ENCODE data around the gene AFF3. TPM values are rescaled to one million over a fixed set of nuclear protein-coding genes. Genes with fewer than 3 reads are reported as not detected.

AFF3 gene
- total and polyA plus RNA-seq, 2 of the 13 experiments (the other 11 are each of a cell fraction or from before 2014, with no cell fraction given), result not detected

DNA sequence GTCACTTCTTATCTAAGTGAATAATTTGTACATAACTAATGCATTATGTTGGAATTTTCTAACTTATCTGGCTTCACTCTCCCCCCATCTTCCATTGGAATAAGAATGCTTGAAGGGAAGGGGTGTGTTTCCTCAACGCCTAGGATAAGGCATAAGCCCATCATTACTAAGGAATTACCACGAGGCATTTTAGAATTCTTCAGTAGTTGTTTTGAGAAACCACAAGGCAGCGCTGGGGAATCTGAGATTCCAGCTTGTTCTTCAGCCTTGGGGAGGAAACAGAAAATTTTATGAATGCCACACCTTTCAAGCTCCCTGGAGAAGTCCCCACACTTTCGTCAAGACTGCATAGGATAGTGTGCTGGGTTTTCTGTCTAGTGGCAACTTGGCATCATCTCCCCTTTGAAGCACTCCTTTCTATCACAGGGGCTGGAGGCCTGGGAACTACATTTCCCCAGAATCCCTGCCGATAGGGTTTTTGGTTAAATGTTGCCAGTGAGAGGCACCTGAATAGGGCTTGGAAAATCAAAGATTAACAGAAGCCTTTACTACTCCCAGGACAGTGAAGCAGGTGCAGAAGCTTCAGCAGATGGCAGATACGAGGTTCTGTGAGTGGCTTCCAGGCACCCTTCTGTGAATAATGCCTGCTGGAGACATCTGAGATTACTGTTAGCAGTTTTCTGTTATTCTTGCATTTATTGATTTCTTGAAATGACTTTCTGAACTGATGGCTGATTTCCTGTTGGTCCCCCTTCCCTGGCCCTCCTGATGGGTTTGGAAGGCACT, 459.9 kb downstream of the AFF3 start:
- FAIRE-seq, result no peak
- no TSS peak for BruUV-seq (replicated peaks)
- ATAC-seq, result no peak

More for the DNA sequence above, 459.9 kb downstream of the AFF3 start:
- H3K4me3 ChIP-seq (replicated peaks in 1 of 3; ENCODE audit: insufficient read depth in 1 of 3, low read depth in 2 of 3, low read length in 3 of 3), result no peak overlapping the region
- no peak for DNase-seq (ENCODE audit: low spot score)
- no peak overlapping the region for H3K4me2 ChIP-seq (ENCODE audit: low read depth, low read length)
- no peaks in the 10 kb centered on the region for H3K4me1 ChIP-seq (ENCODE audit: insufficient read depth, low read length)
- no peaks in the 10 kb centered on the region for H3K9me3 ChIP-seq (ENCODE audit: low read length)
- TF ChIP-seq ZNF780A (CRISPR knock-in tag; IDR thresholded peaks at IDR 0.05), result no peak
- TF ChIP-seq KLF16 (CRISPR knock-in tag; IDR thresholded peaks at IDR 0.05), result no peak
- no peak for TF ChIP-seq ZNF432 (CRISPR knock-in tag; IDR thresholded peaks at IDR 0.05; ENCODE audit: borderline replicate concordance)
- no peak for TF ChIP-seq REPIN1 (CRISPR knock-in tag; IDR thresholded peaks at IDR 0.05; ENCODE audit: borderline replicate concordance, low read depth)
- no peak for TF ChIP-seq RFXAP (CRISPR knock-in tag; IDR thresholded peaks at IDR 0.05; ENCODE audit: borderline replicate concordance)
- TF ChIP-seq ZSCAN12 (CRISPR knock-in tag; IDR thresholded peaks at IDR 0.05), result no peak
- no peak for TF ChIP-seq ZNF614 (CRISPR knock-in tag; IDR thresholded peaks at IDR 0.05; ENCODE audit: borderline replicate concordance)
- TF ChIP-seq, protein P1, sequence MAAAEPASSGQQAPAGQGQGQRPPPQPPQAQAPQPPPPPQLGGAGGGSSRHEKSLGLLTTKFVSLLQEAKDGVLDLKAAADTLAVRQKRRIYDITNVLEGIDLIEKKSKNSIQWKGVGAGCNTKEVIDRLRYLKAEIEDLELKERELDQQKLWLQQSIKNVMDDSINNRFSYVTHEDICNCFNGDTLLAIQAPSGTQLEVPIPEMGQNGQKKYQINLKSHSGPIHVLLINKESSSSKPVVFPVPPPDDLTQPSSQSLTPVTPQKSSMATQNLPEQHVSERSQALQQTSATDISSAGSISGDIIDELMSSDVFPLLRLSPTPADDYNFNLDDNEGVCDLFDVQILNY (CRISPR knock-in tag; conservative IDR thresholded peaks at IDR 0.05), result no peak
- no peak for TF ChIP-seq PLRG1 (conservative IDR thresholded peaks at IDR 0.05)
- no peak for TF ChIP-seq ZNF33B (CRISPR knock-in tag; IDR thresholded peaks at IDR 0.05)
- no peak for TF ChIP-seq ZFP36L1 (CRISPR knock-in tag; IDR thresholded peaks at IDR 0.05)
- no peak for TF ChIP-seq FOSL2 (CRISPR knock-in tag; IDR thresholded peaks at IDR 0.05)
- TF ChIP-seq, protein P2, sequence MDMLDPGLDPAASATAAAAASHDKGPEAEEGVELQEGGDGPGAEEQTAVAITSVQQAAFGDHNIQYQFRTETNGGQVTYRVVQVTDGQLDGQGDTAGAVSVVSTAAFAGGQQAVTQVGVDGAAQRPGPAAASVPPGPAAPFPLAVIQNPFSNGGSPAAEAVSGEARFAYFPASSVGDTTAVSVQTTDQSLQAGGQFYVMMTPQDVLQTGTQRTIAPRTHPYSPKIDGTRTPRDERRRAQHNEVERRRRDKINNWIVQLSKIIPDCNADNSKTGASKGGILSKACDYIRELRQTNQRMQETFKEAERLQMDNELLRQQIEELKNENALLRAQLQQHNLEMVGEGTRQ (IDR thresholded peaks at IDR 0.05; ENCODE audit: low read depth, low read length), result no peak
- TF ChIP-seq, protein P2 (CRISPR knock-in tag; IDR thresholded peaks at IDR 0.05; ENCODE audit: borderline replicate concordance), result no peak
- TF ChIP-seq ZNF430 (CRISPR knock-in tag; IDR thresholded peaks at IDR 0.05), result no peak
- TF ChIP-seq ZNF33A (CRISPR knock-in tag; IDR thresholded peaks at IDR 0.05; ENCODE audit: borderline replicate concordance), result no peak
- no peak for TF ChIP-seq ZNF24 (IDR thresholded peaks at IDR 0.05)
- no peak for TF ChIP-seq ZNF556 (CRISPR knock-in tag; IDR thresholded peaks at IDR 0.05; ENCODE audit: borderline replicate concordance)
- TF ChIP-seq, protein P3, sequence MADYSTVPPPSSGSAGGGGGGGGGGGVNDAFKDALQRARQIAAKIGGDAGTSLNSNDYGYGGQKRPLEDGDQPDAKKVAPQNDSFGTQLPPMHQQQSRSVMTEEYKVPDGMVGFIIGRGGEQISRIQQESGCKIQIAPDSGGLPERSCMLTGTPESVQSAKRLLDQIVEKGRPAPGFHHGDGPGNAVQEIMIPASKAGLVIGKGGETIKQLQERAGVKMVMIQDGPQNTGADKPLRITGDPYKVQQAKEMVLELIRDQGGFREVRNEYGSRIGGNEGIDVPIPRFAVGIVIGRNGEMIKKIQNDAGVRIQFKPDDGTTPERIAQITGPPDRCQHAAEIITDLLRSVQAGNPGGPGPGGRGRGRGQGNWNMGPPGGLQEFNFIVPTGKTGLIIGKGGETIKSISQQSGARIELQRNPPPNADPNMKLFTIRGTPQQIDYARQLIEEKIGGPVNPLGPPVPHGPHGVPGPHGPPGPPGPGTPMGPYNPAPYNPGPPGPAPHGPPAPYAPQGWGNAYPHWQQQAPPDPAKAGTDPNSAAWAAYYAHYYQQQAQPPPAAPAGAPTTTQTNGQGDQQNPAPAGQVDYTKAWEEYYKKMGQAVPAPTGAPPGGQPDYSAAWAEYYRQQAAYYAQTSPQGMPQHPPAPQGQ (CRISPR knock-in tag; IDR thresholded peaks at IDR 0.05; ENCODE audit: borderline replicate concordance), result no peak
- in situ Hi-C loops (cut with HindIII; ENCODE audit: extremely low pct_ligation_motif_present, low pct_unique_long_range_greater_than_20kb), result no loop called here
- no peaks in the 10 kb centered on the region for H4K20me1 ChIP-seq (ENCODE audit: insufficient read depth, low read length)
- 12% methylated on average over 6 of the region's 6 CpGs for WGBS (ENCODE audit: low lambda C conversion rate)
- ChIA-PET CTCF (ENCODE audit: low intra/inter-chr PET ratio, low total read pairs) (no interaction called here), POLR2A (no interaction called here)
- H2AFZ ChIP-seq (ENCODE audit: low read length), result no peak overlapping the region
- no peak overlapping the region for H3K9ac ChIP-seq (ENCODE audit: insufficient read depth, low read depth, low read length)
- H3K79me2 ChIP-seq (ENCODE audit: insufficient read depth, low read length), result no peaks in the 10 kb centered on the region
- 0 out of 5 replicates have a peak, but pooled peaks cover 0 to 3% of the 10 kb centered on the region in 2 experiments for H3K27me3 ChIP-seq (ENCODE audit: control insufficient read depth in 1 of 2, insufficient read depth in 2 of 2, low read length in 2 of 2)
- intact Hi-C loops (cut with micrococcal nuclease; ENCODE audit: unreplicated experiment), result no loop called here
- H3K36me3 ChIP-seq (replicated peaks in 1 of 2; ENCODE audit: control insufficient read depth in 1 of 2, insufficient read depth in 2 of 2, low read length in 2 of 2), result no peaks in the 10 kb centered on the region
- no peak overlapping the region for H3K27ac ChIP-seq (ENCODE audit: extremely low read length, insufficient read depth, low read length)

Measured in HepG2 (cell line).